ENCODE data around the gene EPHB1. TPM values are rescaled to one million over a fixed set of nuclear protein-coding genes. Genes with fewer than 3 reads are reported as not detected.

Gene EPHB1
- total and polyA plus RNA-seq, 2 of the 13 experiments (the other 11 are each of a cell fraction or from before 2014, with no cell fraction given) = 0.07 to 0.21 TPM

DNA sequence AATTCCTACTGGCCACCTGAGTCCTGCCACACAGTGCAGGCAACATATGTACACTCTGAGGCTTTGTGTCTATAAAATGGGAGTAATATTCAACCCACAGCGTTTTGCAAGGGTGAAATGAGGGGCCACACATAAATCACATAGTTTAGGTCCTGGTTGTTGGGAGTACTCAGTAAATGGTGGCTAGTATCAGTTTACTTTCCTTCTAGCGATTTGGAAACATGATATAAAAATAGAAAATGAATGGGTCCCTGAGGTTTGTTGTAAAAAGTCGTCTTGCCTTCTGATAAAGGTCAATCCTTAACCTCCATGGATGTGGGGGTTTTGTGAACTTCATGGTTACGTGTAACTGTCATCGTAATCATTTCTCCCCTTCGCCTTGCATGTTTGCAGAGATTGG is 472.4 kb downstream of the EPHB1 start:
- ATAC-seq (no peak), FAIRE-seq (no peak), DNase-seq (ENCODE audit: low spot score) (no peak)
- Histone ChIP-seq H3K27ac (ENCODE audit: extremely low read length, insufficient read depth, low read length) (no peak overlapping the region), H3K4me2 (ENCODE audit: low read depth, low read length) (no peak overlapping the region), H3K4me1 (ENCODE audit: insufficient read depth, low read length) (no peaks in the 10 kb centered on the region), H3K9ac (ENCODE audit: insufficient read depth, low read depth, low read length) (no peak overlapping the region), H3K27me3 (ENCODE audit: control insufficient read depth in 1 of 2, insufficient read depth in 2 of 2, low read length in 2 of 2) (no peaks in the 10 kb centered on the region; a peak in 1 of 5 replicates), H2AFZ (ENCODE audit: low read length) (no peak overlapping the region), H3K4me3 (replicated peaks in 1 of 3; ENCODE audit: insufficient read depth in 1 of 3, low read depth in 2 of 3, low read length in 3 of 3) (no peak overlapping the region), H4K20me1 (ENCODE audit: insufficient read depth, low read length) (no peaks in the 10 kb centered on the region), H3K36me3 (replicated peaks in 1 of 2; ENCODE audit: control insufficient read depth in 1 of 2, insufficient read depth in 2 of 2, low read length in 2 of 2) (no peaks in the 10 kb centered on the region), H3K9me3 (ENCODE audit: low read length) (no peaks in the 10 kb centered on the region), H3K79me2 (ENCODE audit: insufficient read depth, low read length) (no peaks in the 10 kb centered on the region)
- ChIA-PET POLR2A (no interaction called here), CTCF (ENCODE audit: low intra/inter-chr PET ratio, low total read pairs) (no interaction called here)
- in situ Hi-C loops (cut with HindIII; ENCODE audit: extremely low pct_ligation_motif_present, low pct_unique_long_range_greater_than_20kb) (no loop called here), intact Hi-C loops (cut with micrococcal nuclease; ENCODE audit: unreplicated experiment) (no loop called here)
- WGBS (ENCODE audit: low lambda C conversion rate) = 4% methylated on average over 6 of the region's 6 CpGs
- no peak for TF ChIP-seq HDAC2 (CRISPR knock-in tag; IDR thresholded peaks at IDR 0.05)
- TF ChIP-seq, protein P1, sequence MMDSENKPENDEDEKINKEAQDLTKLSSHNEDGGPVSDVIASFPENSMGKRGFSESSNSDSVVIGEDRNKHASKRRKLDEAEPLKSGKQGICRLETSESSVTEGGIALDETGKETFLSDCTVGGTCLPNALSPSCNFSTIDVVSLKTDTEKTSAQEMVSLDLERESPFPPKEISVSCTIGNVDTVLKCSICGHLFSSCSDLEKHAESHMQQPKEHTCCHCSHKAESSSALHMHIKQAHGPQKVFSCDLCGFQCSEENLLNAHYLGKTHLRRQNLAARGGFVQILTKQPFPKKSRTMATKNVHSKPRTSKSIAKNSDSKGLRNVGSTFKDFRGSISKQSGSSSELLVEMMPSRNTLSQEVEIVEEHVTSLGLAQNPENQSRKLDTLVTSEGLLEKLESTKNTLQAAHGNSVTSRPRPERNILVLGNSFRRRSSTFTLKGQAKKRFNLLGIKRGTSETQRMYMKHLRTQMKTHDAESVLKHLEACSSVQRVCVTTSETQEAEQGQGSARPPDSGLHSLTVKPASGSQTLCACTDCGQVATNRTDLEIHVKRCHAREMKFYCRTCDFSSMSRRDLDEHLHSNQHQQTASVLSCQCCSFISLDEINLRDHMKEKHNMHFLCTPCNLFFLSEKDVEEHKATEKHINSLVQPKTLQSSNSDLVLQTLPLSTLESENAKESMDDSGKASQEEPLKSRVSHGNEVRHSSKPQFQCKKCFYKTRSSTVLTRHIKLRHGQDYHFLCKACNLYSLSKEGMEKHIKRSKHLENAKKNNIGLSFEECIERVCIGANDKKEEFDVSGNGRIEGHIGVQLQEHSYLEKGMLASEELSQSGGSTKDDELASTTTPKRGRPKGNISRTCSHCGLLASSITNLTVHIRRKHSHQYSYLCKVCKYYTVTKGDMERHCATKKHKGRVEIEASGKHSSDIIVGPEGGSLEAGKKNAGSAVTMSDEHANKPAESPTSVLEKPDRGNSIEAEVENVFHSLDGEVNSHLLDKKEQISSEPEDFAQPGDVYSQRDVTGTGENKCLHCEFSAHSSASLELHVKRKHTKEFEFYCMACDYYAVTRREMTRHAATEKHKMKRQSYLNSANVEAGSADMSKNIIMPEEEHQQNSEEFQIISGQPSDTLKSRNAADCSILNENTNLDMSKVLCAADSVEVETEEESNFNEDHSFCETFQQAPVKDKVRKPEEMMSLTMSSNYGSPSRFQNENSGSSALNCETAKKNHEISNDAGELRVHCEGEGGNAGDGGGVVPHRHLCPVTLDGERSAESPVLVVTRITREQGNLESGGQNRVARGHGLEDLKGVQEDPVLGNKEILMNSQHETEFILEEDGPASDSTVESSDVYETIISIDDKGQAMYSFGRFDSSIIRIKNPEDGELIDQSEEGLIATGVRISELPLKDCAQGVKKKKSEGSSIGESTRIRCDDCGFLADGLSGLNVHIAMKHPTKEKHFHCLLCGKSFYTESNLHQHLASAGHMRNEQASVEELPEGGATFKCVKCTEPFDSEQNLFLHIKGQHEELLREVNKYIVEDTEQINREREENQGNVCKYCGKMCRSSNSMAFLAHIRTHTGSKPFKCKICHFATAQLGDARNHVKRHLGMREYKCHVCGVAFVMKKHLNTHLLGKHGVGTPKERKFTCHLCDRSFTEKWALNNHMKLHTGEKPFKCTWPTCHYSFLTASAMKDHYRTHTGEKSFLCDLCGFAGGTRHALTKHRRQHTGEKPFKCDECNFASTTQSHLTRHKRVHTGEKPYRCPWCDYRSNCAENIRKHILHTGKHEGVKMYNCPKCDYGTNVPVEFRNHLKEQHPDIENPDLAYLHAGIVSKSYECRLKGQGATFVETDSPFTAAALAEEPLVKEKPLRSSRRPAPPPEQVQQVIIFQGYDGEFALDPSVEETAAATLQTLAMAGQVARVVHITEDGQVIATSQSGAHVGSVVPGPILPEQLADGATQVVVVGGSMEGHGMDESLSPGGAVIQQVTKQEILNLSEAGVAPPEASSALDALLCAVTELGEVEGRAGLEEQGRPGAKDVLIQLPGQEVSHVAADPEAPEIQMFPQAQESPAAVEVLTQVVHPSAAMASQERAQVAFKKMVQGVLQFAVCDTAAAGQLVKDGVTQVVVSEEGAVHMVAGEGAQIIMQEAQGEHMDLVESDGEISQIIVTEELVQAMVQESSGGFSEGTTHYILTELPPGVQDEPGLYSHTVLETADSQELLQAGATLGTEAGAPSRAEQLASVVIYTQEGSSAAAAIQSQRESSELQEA (CRISPR knock-in tag; IDR thresholded peaks at IDR 0.05; ENCODE audit: not compliant biosample characterization) = no peak
- no peak for TF ChIP-seq KLF13 (CRISPR knock-in tag; IDR thresholded peaks at IDR 0.05)
- no peak for TF ChIP-seq ETV6 (CRISPR knock-in tag; conservative IDR thresholded peaks at IDR 0.05)
- TF ChIP-seq NBN (conservative IDR thresholded peaks at IDR 0.05) = no peak
- TF ChIP-seq, protein P2, sequence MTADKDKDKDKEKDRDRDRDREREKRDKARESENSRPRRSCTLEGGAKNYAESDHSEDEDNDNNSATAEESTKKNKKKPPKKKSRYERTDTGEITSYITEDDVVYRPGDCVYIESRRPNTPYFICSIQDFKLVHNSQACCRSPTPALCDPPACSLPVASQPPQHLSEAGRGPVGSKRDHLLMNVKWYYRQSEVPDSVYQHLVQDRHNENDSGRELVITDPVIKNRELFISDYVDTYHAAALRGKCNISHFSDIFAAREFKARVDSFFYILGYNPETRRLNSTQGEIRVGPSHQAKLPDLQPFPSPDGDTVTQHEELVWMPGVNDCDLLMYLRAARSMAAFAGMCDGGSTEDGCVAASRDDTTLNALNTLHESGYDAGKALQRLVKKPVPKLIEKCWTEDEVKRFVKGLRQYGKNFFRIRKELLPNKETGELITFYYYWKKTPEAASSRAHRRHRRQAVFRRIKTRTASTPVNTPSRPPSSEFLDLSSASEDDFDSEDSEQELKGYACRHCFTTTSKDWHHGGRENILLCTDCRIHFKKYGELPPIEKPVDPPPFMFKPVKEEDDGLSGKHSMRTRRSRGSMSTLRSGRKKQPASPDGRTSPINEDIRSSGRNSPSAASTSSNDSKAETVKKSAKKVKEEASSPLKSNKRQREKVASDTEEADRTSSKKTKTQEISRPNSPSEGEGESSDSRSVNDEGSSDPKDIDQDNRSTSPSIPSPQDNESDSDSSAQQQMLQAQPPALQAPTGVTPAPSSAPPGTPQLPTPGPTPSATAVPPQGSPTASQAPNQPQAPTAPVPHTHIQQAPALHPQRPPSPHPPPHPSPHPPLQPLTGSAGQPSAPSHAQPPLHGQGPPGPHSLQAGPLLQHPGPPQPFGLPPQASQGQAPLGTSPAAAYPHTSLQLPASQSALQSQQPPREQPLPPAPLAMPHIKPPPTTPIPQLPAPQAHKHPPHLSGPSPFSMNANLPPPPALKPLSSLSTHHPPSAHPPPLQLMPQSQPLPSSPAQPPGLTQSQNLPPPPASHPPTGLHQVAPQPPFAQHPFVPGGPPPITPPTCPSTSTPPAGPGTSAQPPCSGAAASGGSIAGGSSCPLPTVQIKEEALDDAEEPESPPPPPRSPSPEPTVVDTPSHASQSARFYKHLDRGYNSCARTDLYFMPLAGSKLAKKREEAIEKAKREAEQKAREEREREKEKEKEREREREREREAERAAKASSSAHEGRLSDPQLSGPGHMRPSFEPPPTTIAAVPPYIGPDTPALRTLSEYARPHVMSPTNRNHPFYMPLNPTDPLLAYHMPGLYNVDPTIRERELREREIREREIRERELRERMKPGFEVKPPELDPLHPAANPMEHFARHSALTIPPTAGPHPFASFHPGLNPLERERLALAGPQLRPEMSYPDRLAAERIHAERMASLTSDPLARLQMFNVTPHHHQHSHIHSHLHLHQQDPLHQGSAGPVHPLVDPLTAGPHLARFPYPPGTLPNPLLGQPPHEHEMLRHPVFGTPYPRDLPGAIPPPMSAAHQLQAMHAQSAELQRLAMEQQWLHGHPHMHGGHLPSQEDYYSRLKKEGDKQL (CRISPR knock-in tag; IDR thresholded peaks at IDR 0.05; ENCODE audit: low read depth) = no peak
- no peak for TF ChIP-seq ZNF891 (CRISPR knock-in tag; IDR thresholded peaks at IDR 0.05)
- no peak for TF ChIP-seq ZNF253 (CRISPR knock-in tag; IDR thresholded peaks at IDR 0.05; ENCODE audit: borderline replicate concordance)
- TF ChIP-seq ZNF331 (CRISPR knock-in tag; IDR thresholded peaks at IDR 0.05) = no peak
- TF ChIP-seq EZH2 (conservative IDR thresholded peaks at IDR 0.05; ENCODE audit: low read depth, low read length) = no peak
- no peak for TF ChIP-seq ZNF251 (CRISPR knock-in tag; IDR thresholded peaks at IDR 0.05)
- BruUV-seq (replicated peaks) = no TSS peak
